PC-3 (cell line): Measurements from ENCODE around the gene VSIG10. TPM values are rescaled to one million over a fixed set of nuclear protein-coding genes. Genes with fewer than 3 reads are reported as not detected.

ENCODE experiments used
- ATAC-seq: fragments of 200-7000 bp; cut with Tn5 transposase; 2 replicates; pipeline ENCODE4 v1.9.1; 2020; ENCODE audit warnings: mild to moderate bottlenecking, moderate library complexity
- BruUV-seq: library from RNA; stranded (reverse); fragments of 400-500 nt; replicated peaks from 2 replicates; lab custom pipeline; 2021; lab: Mats Ljungman, UMichigan
- CTCF ChIA-PET: fragments of 300-600 bp; sonication (Branson Sonifier 250); formaldehyde crosslinking; loops from one replicate; lab custom pipeline; 2022; ENCODE audit warnings: antibody characterized with exemption; lab: Charles Lee
- POLR2A ChIA-PET: fragments of 300-600 bp; sonication (Branson Sonifier 250); formaldehyde crosslinking; loops from one replicate; lab custom pipeline; 2022; ENCODE audit warnings: antibody characterized with exemption; ENCODE audit not compliant: unreplicated experiment; lab: Charles Lee
- DNase-seq: peaks from one replicate; pipeline ENCODE4 v3.0.0-alpha.2; 2015
- H2AFZ ChIP-seq: fragments of 300-600 bp; sonication (generic); 2 replicates; pipeline ENCODE4 v1.6.0; 2016; ENCODE audit warnings: antibody characterized with exemption, low read length
- H3F3A ChIP-seq: fragments of 300-600 bp; sonication (generic); one replicate; pipeline ENCODE4 v1.6.0; 2017; ENCODE audit warnings: antibody characterized with exemption, low read length, control low read depth, mild to moderate bottlenecking; ENCODE audit not compliant: unreplicated experiment
- H3K27ac ChIP-seq: fragments of 300-600 bp; sonication (generic); 2 replicates; pipeline ENCODE4 v1.5.1; 2016; ENCODE audit warnings: mild to moderate bottlenecking, low read length
- H3K27me3 ChIP-seq: fragments of 300-600 bp; sonication (generic); 2 replicates; pipeline ENCODE4 v1.6.1; 2016; ENCODE audit warnings: low read length, mixed read lengths
- H3K36me3 ChIP-seq: fragments of 300-600 bp; sonication (generic); 2 replicates; pipeline ENCODE4 v1.6.1; 2016; ENCODE audit warnings: low read depth, mixed run types, low read length, mixed read lengths
- H3K4me1 ChIP-seq: fragments of 300-600 bp; sonication (generic); 2 replicates; pipeline ENCODE4 v1.5.1; 2016; ENCODE audit warnings: low read length; ENCODE audit not compliant: insufficient read depth
- H3K4me2 ChIP-seq: fragments of 300-600 bp; sonication (generic); 2 replicates; pipeline ENCODE4 v1.6.0; 2016; ENCODE audit warnings: low read length
- H3K4me3 ChIP-seq: fragments of 300-600 bp; sonication (generic); 2 replicates; pipeline ENCODE4 v1.5.1; 2016; ENCODE audit warnings: mild to moderate bottlenecking, low read length, mixed read lengths
- H3K79me2 ChIP-seq: fragments of 300-600 bp; sonication (generic); 2 replicates; pipeline ENCODE4 v1.6.1; 2017; ENCODE audit warnings: low read length, mixed read lengths
- H3K9ac ChIP-seq: fragments of 300-600 bp; sonication (generic); 2 replicates; pipeline ENCODE4 v1.6.0; 2016; ENCODE audit warnings: mild to moderate bottlenecking, low read length
- H3K9me2 ChIP-seq: fragments of 300-600 bp; sonication (generic); replicated peaks from 2 replicates; pipeline ENCODE4 v1.6.1; 2016; ENCODE audit warnings: mixed run types, low read length, mixed read lengths
- H3K9me3 ChIP-seq: fragments of 300-600 bp; sonication (generic); 2 replicates; pipeline ENCODE4 v1.6.1; 2016; ENCODE audit warnings: low read length, mixed read lengths
- H4K20me1 ChIP-seq: fragments of 300-600 bp; sonication (generic); 2 replicates; pipeline ENCODE4 v1.6.1; 2016; ENCODE audit warnings: low read length, mixed read lengths
- EZH2 ChIP-seq: fragments of 300-600 bp; sonication (generic); IDR thresholded peaks from one replicate; pipeline ENCODE4 v1.6.1; 2017; ENCODE audit warnings: antibody characterized with exemption, mild to moderate bottlenecking, low read length; ENCODE audit not compliant: unreplicated experiment
- EZH2phosphoT487 ChIP-seq: fragments of 300-600 bp; sonication (generic); IDR thresholded peaks from 2 replicates; pipeline ENCODE4 v1.6.1; 2018; ENCODE audit warnings: mild to moderate bottlenecking, antibody characterized with exemption, low read length, borderline replicate concordance
- intact Hi-C: fragments of 100-400 bp; cut with micrococcal nuclease; formaldehyde crosslinking; loops from 2 replicates; pipeline ENCODE4 v1.9.0; 2023
- total RNA-seq: library from RNA; depleted of rRNA; stranded (reverse); fragments of >200 nt; gene quantifications from 2 replicates; pipeline ENCODE4 v1.2.3, GENCODE V29; 2014
- TF ChIP-seq, protein P1 (sequence below): fragments of 300-600 bp; sonication (generic); conservative IDR thresholded peaks from 2 replicates; pipeline ENCODE4 v1.5.1; 2017; ENCODE audit warnings: antibody characterized with exemption, low read depth, mild to moderate bottlenecking, low read length

Gene VSIG10
- total RNA-seq, 1 experiment from 2014 or later: 60.8 TPM

- H3F3A ChIP-seq: peaks cover 15% of the 10 kb centered on the region
- H3K4me2 ChIP-seq: peak overlapping the region; percentile 100
- peaks cover 62% of the 10 kb centered on the region for H3K79me2 ChIP-seq
- peak overlapping the region; percentile 93 for H3K4me3 ChIP-seq
- H3K27ac ChIP-seq: peak overlapping the region; percentile 86
- CTCF ChIA-PET: no interaction called here
- TSS peak; percentile 43 for BruUV-seq
- no peaks in the 10 kb centered on the region; the same call in 1 of the 2 replicates for H3K36me3 ChIP-seq
- no peaks in the 10 kb centered on the region for H3K9me3 ChIP-seq
- H4K20me1 ChIP-seq: no peaks in the 10 kb centered on the region
- TF ChIP-seq, protein P1, sequence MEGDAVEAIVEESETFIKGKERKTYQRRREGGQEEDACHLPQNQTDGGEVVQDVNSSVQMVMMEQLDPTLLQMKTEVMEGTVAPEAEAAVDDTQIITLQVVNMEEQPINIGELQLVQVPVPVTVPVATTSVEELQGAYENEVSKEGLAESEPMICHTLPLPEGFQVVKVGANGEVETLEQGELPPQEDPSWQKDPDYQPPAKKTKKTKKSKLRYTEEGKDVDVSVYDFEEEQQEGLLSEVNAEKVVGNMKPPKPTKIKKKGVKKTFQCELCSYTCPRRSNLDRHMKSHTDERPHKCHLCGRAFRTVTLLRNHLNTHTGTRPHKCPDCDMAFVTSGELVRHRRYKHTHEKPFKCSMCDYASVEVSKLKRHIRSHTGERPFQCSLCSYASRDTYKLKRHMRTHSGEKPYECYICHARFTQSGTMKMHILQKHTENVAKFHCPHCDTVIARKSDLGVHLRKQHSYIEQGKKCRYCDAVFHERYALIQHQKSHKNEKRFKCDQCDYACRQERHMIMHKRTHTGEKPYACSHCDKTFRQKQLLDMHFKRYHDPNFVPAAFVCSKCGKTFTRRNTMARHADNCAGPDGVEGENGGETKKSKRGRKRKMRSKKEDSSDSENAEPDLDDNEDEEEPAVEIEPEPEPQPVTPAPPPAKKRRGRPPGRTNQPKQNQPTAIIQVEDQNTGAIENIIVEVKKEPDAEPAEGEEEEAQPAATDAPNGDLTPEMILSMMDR: no peak
- TF ChIP-seq EZH2 (no peak), EZH2phosphoT487 (no peak)
- ATAC-seq (peak; percentile 16), DNase-seq (peak; percentile 38)
- H3K27me3 ChIP-seq: no peaks in the 10 kb centered on the region
- H2AFZ ChIP-seq: peak overlapping the region; percentile 65
- intact Hi-C loops: loop anchor here (5.0 kb wide), 1 partner anchor 77 kb away; the partner anchor contains the start of gene PEBP1
- H3K9ac ChIP-seq: peak overlapping the region; percentile 87
- H3K4me1 ChIP-seq: peaks cover 48% of the 10 kb centered on the region
- no peaks in the 10 kb centered on the region for H3K9me2 ChIP-seq
- POLR2A ChIA-PET: interaction anchor here (0.6 to 0.7 kb wide), 3 partner anchors 9 to 207 kb away, joined by 4 to 37 read pairs (median 5); no protein-coding TSS in a partner anchor
Observed at GRCh38 chr12:118060301-118061010, 43.4 kb downstream of the VSIG10 start.

GRCh38 chr12:118059341-118060191 lies 44.2 kb downstream of the VSIG10 start:
- TF ChIP-seq EZH2 (no peak), EZH2phosphoT487 (no peak)
- TF ChIP-seq, protein P1: no peak
- peak overlapping the region; percentile 93 for H3K4me3 ChIP-seq
- ATAC-seq (peak; percentile 33), DNase-seq (peak; percentile 70)
- ChIA-PET POLR2A (interaction anchor here (0.6 to 0.7 kb wide), 4 partner anchors 8 to 78 kb away, joined by 3 to 22 read pairs (median 4); no protein-coding TSS in a partner anchor), CTCF (interaction anchor here (1.1 kb wide), 1 partner anchor 25 kb away, joined by 4 read pairs; no protein-coding TSS in a partner anchor)
- H3K9me2 ChIP-seq: no peaks in the 10 kb centered on the region
- peaks cover 53% of the 10 kb centered on the region for H3K4me1 ChIP-seq
- peak overlapping the region; percentile 86 for H3K27ac ChIP-seq
- H3F3A ChIP-seq: peaks cover 15% of the 10 kb centered on the region
- no peaks in the 10 kb centered on the region for H3K9me3 ChIP-seq
- no peaks in the 10 kb centered on the region for H3K27me3 ChIP-seq
- peak overlapping the region; percentile 87 for H3K9ac ChIP-seq
- H4K20me1 ChIP-seq: no peaks in the 10 kb centered on the region
- H3K4me2 ChIP-seq: peak overlapping the region; percentile 100
- TSS peak; percentile 39 for BruUV-seq
- intact Hi-C loops: loop anchor here (1.0 to 10.0 kb wide), 4 partner anchors 44 to 375 kb away; partner anchors contain the start of genes PEBP1 and TAOK3
- H3K79me2 ChIP-seq: peaks cover 70% of the 10 kb centered on the region
- H2AFZ ChIP-seq: peak overlapping the region; percentile 65; the same call in 1 of the 2 replicates
- H3K36me3 ChIP-seq: no peaks in the 10 kb centered on the region
